ENCODE results near the gene LMTK3. TPM values are rescaled to one million over a fixed set of nuclear protein-coding genes. Genes with fewer than 3 reads are reported as not detected.

The LMTK3 gene
- polyA plus RNA-seq, 1 of the 3 experiments (the other 2 are of a cell fraction) = 3.2 TPM

GRCh38 chr19:48455171-48455907, 56.3 kb downstream of the LMTK3 start, which contains the start of gene KCNJ14:
KCNJ14 (plus strand) TSS chr19:48455574; CDS start chr19:48461725, 6,151 bp downstream.
- H3K79me2 ChIP-seq (ENCODE audit: insufficient read depth) = peaks cover 8% of the 10 kb centered on the region; the same call in 1 of the 2 replicates
- no peak within 1 kb of the TSS for H3K4me2 ChIP-seq
- no peaks in the 10 kb centered on the region for H3K9me2 ChIP-seq
- ChIA-PET CTCF (interaction anchor here (1.1 kb wide), 1 partner anchor 10 kb away, joined by 5 read pairs; the partner anchor contains the start of gene GRWD1), POLR2A (interaction anchor here (1.1 kb wide), 1 partner anchor 9 kb away, joined by 3 read pairs; the partner anchor contains the start of gene GRWD1)
- WGBS (ENCODE audit: low lambda C conversion rate) = 91% methylated on average over 15 of the region's 16 CpGs
- H3K9ac ChIP-seq = no peak within 1 kb of the TSS
- H3K27me3 ChIP-seq (ENCODE audit: insufficient read depth) = no peaks in the 10 kb centered on the region
- peaks cover 10% of the 10 kb centered on the region for H3F3A ChIP-seq (replicated peaks; ENCODE audit: insufficient read depth)
- H3K4me3 ChIP-seq (ENCODE audit: low read depth in 2 of 2, low read length in 1 of 2) = no peak within 1 kb of the TSS
- H3K4me1 ChIP-seq (ENCODE audit: control insufficient read depth in 1 of 2, insufficient read depth in 2 of 2, low read depth in 1 of 2, low read length in 1 of 2) = no peaks in the 10 kb centered on the region
- TF ChIP-seq RXRA (IDR thresholded peaks at IDR 0.05; ENCODE audit: borderline replicate concordance, low read depth) (no peak), EZH2phosphoT487 (IDR thresholded peaks at IDR 0.05; ENCODE audit: borderline replicate concordance, low read depth) (no peak), GATA2 (CRISPR knock-in tag; IDR thresholded peaks at IDR 0.05) (no peak), MXI1 (IDR thresholded peaks at IDR 0.05; ENCODE audit: low read depth, low read length) (no peak), EP300 (IDR thresholded peaks at IDR 0.05; ENCODE audit: borderline replicate concordance in 1 of 2, low read depth in 1 of 2, low read length in 1 of 2) (no peak), MEF2A (IDR thresholded peaks at IDR 0.05; ENCODE audit: borderline replicate concordance, low read depth) (no peak), SIN3A (IDR thresholded peaks at IDR 0.05; ENCODE audit: borderline replicate concordance, low read depth, low read length) (no peak), NFIC (IDR thresholded peaks at IDR 0.05; ENCODE audit: borderline replicate concordance) (no peak), GABPA (IDR thresholded peaks at IDR 0.05; ENCODE audit: low read depth) (no peak), FOXJ3 (CRISPR knock-in tag; IDR thresholded peaks at IDR 0.05) (no peak), FOSL2 (IDR thresholded peaks at IDR 0.05; ENCODE audit: borderline replicate concordance, low read depth) (no peak), RCOR1 (IDR thresholded peaks at IDR 0.05; ENCODE audit: low read length) (no peak), CHD2 (IDR thresholded peaks at IDR 0.05; ENCODE audit: low read length, partially characterized antibody) (no peak), FOXM1 (IDR thresholded peaks at IDR 0.05; ENCODE audit: low read depth) (no peak), RAD21 (IDR thresholded peaks at IDR 0.05; ENCODE audit: low read length) (no peak), TCF12 (IDR thresholded peaks at IDR 0.05) (no peak), TEAD4 (IDR thresholded peaks at IDR 0.05; ENCODE audit: borderline replicate concordance, insufficient read depth) (no peak)
- TF ChIP-seq, protein P1, sequence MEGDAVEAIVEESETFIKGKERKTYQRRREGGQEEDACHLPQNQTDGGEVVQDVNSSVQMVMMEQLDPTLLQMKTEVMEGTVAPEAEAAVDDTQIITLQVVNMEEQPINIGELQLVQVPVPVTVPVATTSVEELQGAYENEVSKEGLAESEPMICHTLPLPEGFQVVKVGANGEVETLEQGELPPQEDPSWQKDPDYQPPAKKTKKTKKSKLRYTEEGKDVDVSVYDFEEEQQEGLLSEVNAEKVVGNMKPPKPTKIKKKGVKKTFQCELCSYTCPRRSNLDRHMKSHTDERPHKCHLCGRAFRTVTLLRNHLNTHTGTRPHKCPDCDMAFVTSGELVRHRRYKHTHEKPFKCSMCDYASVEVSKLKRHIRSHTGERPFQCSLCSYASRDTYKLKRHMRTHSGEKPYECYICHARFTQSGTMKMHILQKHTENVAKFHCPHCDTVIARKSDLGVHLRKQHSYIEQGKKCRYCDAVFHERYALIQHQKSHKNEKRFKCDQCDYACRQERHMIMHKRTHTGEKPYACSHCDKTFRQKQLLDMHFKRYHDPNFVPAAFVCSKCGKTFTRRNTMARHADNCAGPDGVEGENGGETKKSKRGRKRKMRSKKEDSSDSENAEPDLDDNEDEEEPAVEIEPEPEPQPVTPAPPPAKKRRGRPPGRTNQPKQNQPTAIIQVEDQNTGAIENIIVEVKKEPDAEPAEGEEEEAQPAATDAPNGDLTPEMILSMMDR (IDR thresholded peaks at IDR 0.05) = no peak
- no peak within 1 kb of the TSS for H2AFZ ChIP-seq (ENCODE audit: low read depth)
- no peak for DNase-seq
- H3K27ac ChIP-seq (ENCODE audit: low read depth in 2 of 2, low read length in 1 of 2) = no peak within 1 kb of the TSS
- H3K36me3 ChIP-seq (replicated peaks in 1 of 2; ENCODE audit: control insufficient read depth in 1 of 2, insufficient read depth in 2 of 2, low read length in 1 of 2) = peaks cover 21 to 34% of the 10 kb centered on the region in 2 experiments
- H4K20me1 ChIP-seq (ENCODE audit: insufficient read depth) = no peaks in the 10 kb centered on the region
- no peaks in the 10 kb centered on the region for H3K9me3 ChIP-seq

Data from SK-N-SH (cell line).